Peyer's patch (tissue), 4 donors: ENCODE measurements around the gene NPAS2. TPM values are rescaled to one million over a fixed set of nuclear protein-coding genes. Genes with fewer than 3 reads are reported as not detected.

Source experiments
- DNase-seq, 3 donors: peaks; one replicate each; pipeline ENCODE4 v3.0.0-alpha.2; 2017 to 2019
- H3K27ac ChIP-seq, 4 donors: fragments of 200-600 bp; sonication (generic); one replicate each; pipeline ENCODE4 v1.5.1; 2016 to 2019
- H3K27me3 ChIP-seq, 2 donors: fragments of 200-600 bp; sonication (generic); one replicate each; pipeline ENCODE4 v1.5.1; 2019
- H3K36me3 ChIP-seq, 3 donors: fragments of 200-600 bp; sonication (generic); one replicate each; pipeline ENCODE4 v1.5.1; 2016 to 2019
- H3K4me1 ChIP-seq, 4 donors: fragments of 200-600 bp; sonication (generic); one replicate each; pipeline ENCODE4 v1.5.1; 2016 to 2019
- H3K4me3 ChIP-seq, 4 donors: fragments of 200-600 bp; sonication (generic); 1 replicate in 3 of 4; 2 replicates in 1 of 4; pipeline ENCODE4 v1.5.1; 2016 to 2019; ENCODE audit warnings: mild to moderate bottlenecking in 1 of 4
- H3K9me3 ChIP-seq, 4 donors: fragments of 200-600 bp; sonication (generic); one replicate each; pipeline ENCODE4 v1.5.1; 2016 to 2019; ENCODE audit warnings: mild to moderate bottlenecking in 1 of 4
- POLR2A ChIP-seq, 2 donors: fragments of 450-650 bp; IDR thresholded peaks; one replicate each; pipeline ENCODE4 v1.5.1; 2017; ENCODE audit warnings: antibody characterized with exemption in 2 of 2, mild to moderate bottlenecking in 2 of 2, moderate library complexity in 2 of 2
- total RNA-seq, 4 donors: library from RNA; depleted of rRNA; stranded (reverse); fragments of >200 nt; gene quantifications; one replicate each; pipeline ENCODE4 v1.1.0, GENCODE V29; 2016
- TF ChIP-seq, protein P1 (sequence below), 6 experiments: fragments of 450-650 bp in 4 of 6; fragments of 200-600 bp in 2 of 6; sonication (generic) in 1 of 6; IDR thresholded peaks; one replicate each; pipeline ENCODE4 v1.5.1; 2017 to 2019; ENCODE audit warnings: antibody characterized with exemption in 6 of 6, mild to moderate bottlenecking in 3 of 6, moderate library complexity in 1 of 6

NPAS2 gene
- total RNA-seq, 4 donors from 2014 or later, result 29.7 to 99.5 (median 95.5) TPM

DNA sequence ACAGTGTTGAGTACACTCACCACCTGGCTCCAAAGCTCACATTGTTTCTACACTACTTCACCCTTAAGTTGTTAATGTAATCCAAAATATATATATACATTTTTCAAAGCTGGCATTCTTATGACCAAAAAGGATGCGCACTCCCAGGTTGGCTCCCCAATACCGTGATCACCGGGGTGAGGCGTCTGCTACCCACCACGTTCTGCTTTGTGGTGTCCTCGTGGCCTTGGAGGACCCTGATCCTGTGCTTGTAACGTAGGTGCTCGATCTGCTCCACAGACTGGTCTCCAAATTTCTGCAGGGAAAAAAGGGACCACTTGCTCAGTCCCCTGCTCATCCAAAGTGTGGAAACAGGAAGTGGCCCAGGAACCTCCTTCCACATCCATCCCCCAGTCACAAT lies 207.9 kb downstream of the NPAS2 start:
- TF ChIP-seq POLR2A (IDR thresholded peaks at IDR 0.05), result no peak
- TF ChIP-seq, protein P1, sequence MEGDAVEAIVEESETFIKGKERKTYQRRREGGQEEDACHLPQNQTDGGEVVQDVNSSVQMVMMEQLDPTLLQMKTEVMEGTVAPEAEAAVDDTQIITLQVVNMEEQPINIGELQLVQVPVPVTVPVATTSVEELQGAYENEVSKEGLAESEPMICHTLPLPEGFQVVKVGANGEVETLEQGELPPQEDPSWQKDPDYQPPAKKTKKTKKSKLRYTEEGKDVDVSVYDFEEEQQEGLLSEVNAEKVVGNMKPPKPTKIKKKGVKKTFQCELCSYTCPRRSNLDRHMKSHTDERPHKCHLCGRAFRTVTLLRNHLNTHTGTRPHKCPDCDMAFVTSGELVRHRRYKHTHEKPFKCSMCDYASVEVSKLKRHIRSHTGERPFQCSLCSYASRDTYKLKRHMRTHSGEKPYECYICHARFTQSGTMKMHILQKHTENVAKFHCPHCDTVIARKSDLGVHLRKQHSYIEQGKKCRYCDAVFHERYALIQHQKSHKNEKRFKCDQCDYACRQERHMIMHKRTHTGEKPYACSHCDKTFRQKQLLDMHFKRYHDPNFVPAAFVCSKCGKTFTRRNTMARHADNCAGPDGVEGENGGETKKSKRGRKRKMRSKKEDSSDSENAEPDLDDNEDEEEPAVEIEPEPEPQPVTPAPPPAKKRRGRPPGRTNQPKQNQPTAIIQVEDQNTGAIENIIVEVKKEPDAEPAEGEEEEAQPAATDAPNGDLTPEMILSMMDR (IDR thresholded peaks at IDR 0.05), result no peak
- H3K4me1 ChIP-seq, result no peaks in the 10 kb centered on the region
- no peaks in the 10 kb centered on the region for H3K9me3 ChIP-seq
- no peaks in the 10 kb centered on the region for H3K27me3 ChIP-seq
- no peak overlapping the region for H3K4me3 ChIP-seq
- DNase-seq, result no peak
- peaks cover 0 to 41% (median 0%) of the 10 kb centered on the region in 3 donors for H3K36me3 ChIP-seq
- H3K27ac ChIP-seq, result no peak overlapping the region

DNA sequence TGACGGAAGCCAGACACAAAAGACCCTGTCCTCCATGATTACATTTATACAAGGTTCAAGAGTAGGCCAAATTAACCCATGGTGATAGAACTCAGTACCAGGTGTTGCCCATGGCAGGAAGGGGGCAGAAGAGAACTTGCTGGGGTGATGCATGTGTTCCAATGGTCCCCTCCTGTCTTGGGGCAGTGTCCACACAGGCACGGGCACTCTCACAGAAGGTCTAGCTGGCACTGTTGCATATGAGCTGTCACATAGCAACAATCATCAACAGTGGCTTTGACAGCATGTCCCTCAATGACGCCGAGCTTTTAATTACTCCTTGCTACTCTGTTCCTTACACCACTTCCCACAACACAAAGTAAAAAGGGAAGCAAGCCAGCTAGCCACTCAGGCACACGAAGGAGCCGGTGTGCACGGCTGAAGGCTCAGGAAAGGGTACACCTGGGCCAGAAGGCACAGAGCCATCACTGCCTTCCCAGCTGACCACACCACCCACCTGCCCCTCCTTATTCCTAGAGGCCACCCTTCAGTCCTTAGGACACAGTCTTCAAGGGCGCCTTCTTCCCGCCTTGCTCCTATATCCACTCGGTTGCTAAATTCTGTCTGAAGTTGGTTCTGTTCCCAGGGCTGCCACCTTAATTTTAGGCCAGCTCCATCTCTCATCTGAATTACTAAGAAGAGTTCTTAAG lies 211.1 kb downstream of the NPAS2 start:
- H3K36me3 ChIP-seq, result peaks cover 0 to 69% (median 0%) of the 10 kb centered on the region in 3 donors
- H3K27me3 ChIP-seq, result no peaks in the 10 kb centered on the region
- TF ChIP-seq, protein P1 (IDR thresholded peaks at IDR 0.05), result no peak
- TF ChIP-seq POLR2A (IDR thresholded peaks at IDR 0.05), result no peak
- no peaks in the 10 kb centered on the region for H3K9me3 ChIP-seq
- no peak overlapping the region for H3K4me3 ChIP-seq
- H3K27ac ChIP-seq, result no peak overlapping the region
- H3K4me1 ChIP-seq, result no peaks in the 10 kb centered on the region
- DNase-seq, result no peak

DNA sequence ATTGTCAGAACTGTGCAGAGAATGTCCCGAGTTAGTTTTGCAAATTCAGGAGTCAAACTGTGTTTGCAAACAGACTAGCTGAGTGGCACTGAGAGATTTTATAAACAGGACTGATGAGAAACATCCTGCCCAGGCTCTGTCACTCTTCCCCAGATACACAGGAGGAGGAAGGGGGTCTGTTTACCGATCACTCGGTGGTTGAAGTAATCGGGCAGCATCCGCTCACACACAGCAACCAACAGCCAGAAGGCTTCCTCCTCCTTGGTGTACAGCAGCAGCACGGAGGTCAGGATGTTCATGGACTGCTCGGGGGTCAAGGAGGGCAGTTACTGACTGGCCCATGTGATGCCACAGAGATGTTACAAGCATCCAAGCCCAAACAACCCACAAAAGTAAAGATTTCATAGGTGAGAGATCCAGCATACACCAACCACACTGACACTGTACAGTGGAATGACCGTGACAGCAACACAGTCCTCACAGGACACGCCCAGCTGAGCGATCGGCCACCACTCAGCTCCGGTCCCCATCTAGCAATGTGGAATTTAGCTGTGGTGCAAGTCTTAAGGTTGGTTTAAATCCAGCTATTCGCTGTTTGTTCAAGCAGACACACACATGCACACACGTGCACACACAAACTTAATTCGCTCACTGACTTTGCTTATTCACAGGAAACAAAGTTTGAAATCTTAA lies 212.3 kb downstream of the NPAS2 start:
- no peak overlapping the region for H3K4me3 ChIP-seq
- DNase-seq, result no peak
- no peaks in the 10 kb centered on the region for H3K9me3 ChIP-seq
- no peaks in the 10 kb centered on the region for H3K4me1 ChIP-seq
- H3K27ac ChIP-seq, result no peak overlapping the region
- TF ChIP-seq, protein P1 (IDR thresholded peaks at IDR 0.05), result no peak
- no peak for TF ChIP-seq POLR2A (IDR thresholded peaks at IDR 0.05)
- peaks cover 0 to 73% (median 0%) of the 10 kb centered on the region in 3 donors for H3K36me3 ChIP-seq
- no peaks in the 10 kb centered on the region for H3K27me3 ChIP-seq

DNA sequence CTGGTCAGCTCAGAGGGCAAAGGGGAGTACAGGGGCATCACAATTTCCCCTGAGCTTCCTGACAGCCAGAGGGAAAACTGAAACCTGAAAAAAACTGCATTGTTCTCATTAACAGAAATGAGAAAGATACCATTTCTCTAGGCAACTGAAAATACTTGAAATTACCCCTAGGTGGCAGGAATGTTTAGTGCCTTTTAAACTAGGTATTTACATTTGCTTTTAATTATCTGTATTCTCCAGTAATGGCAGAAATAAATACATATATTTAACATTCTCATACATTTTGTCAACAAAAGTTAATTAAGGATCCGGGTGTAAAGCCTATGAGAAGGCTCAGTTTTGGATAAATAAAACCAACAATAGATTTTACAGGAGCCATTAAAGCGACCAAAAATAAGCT lies 216.6 kb downstream of the NPAS2 start:
- no peaks in the 10 kb centered on the region for H3K27me3 ChIP-seq
- DNase-seq, result no peak
- TF ChIP-seq, protein P1 (IDR thresholded peaks at IDR 0.05), result peak in 5 of 6 experiments; percentile 32 to 64 (median 55)
- no peak for TF ChIP-seq POLR2A (IDR thresholded peaks at IDR 0.05)
- no peak overlapping the region for H3K27ac ChIP-seq
- H3K4me3 ChIP-seq, result no peak overlapping the region
- H3K36me3 ChIP-seq, result peaks cover 0 to 75% (median 0%) of the 10 kb centered on the region in 3 donors
- no peaks in the 10 kb centered on the region for H3K9me3 ChIP-seq
- H3K4me1 ChIP-seq, result no peaks in the 10 kb centered on the region

DNA sequence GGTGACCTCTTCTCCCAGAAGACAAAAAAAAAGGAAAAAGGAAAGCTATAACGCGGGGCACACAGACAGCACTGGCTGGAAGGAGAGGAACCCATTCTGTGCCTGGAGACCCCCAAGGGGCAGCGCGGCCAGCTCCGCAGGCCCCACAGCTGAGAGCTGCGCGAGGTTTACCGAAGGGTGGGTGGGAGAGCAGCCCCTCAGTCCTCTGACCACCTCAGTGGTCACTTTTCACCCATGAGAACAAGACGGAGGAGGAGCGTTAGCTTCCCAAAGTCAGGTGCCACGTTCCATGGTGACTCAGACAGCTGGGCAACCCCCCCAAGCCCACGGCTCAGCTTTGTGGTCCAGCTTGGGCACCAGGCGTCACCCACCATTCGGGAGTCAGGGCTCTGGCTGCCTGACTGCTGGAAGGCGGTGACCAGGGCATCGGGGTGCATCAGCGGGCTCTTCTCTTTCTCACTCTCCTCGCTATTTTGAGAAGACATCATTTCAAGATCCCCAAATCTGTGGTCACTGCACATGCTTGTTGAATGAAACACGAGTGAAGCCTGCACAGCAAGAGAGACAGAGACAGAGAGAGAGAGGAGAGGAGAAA lies 217.3 kb downstream of the NPAS2 start:
- peak in 1 of 3 donors; percentile 42 for DNase-seq
- H3K36me3 ChIP-seq, result peaks cover 0 to 75% (median 0%) of the 10 kb centered on the region in 3 donors
- H3K27me3 ChIP-seq, result no peaks in the 10 kb centered on the region
- TF ChIP-seq, protein P1 (IDR thresholded peaks at IDR 0.05), result no peak
- TF ChIP-seq POLR2A (IDR thresholded peaks at IDR 0.05), result no peak
- H3K4me3 ChIP-seq, result no peak overlapping the region
- H3K4me1 ChIP-seq, result no peaks in the 10 kb centered on the region
- H3K9me3 ChIP-seq, result no peaks in the 10 kb centered on the region
- no peak overlapping the region for H3K27ac ChIP-seq
